SKM-1 (cell line): Measurements from ENCODE around the gene RAPGEF4.

Experiments
- DNase-seq: peaks from one replicate; lab custom pipeline; 2025; ENCODE audit not compliant: unreplicated experiment; lab: John Stamatoyannopoulos, UW

Gene RAPGEF4

GRCh38 chr2:172856606-172857005 is 121.0 kb downstream of the RAPGEF4 start:
- DNase-seq, result no peak

GRCh38 chr2:172858473-172858745 is 122.8 kb downstream of the RAPGEF4 start:
- DNase-seq, result no peak

- no peak for DNase-seq
These were observed 124.1 kb downstream of the RAPGEF4 start for GRCh38 chr2:172859581-172860335.

- no peak for DNase-seq
These were observed 124.7 kb downstream of the RAPGEF4 start for GRCh38 chr2:172860336-172860707.

GRCh38 chr2:172861098-172861497 is 125.5 kb downstream of the RAPGEF4 start:
- no peak for DNase-seq

GRCh38 chr2:172861656-172862476 is 126.2 kb downstream of the RAPGEF4 start:
- no peak for DNase-seq

GRCh38 chr2:172863341-172863740 is 127.7 kb downstream of the RAPGEF4 start:
- DNase-seq, result no peak

GRCh38 chr2:172864182-172864581 is 128.5 kb downstream of the RAPGEF4 start:
- peak; percentile 12 for DNase-seq

GRCh38 chr2:172865422-172865821 is 129.8 kb downstream of the RAPGEF4 start:
- DNase-seq, result no peak

GRCh38 chr2:172869861-172870260 is 134.2 kb downstream of the RAPGEF4 start:
- DNase-seq, result no peak

GRCh38 chr2:172870396-172870795 is 134.8 kb downstream of the RAPGEF4 start:
- DNase-seq, result no peak

GRCh38 chr2:172877826-172878225 is 142.2 kb downstream of the RAPGEF4 start:
- DNase-seq, result no peak

GRCh38 chr2:172878260-172878659 is 142.6 kb downstream of the RAPGEF4 start:
- no peak for DNase-seq

GRCh38 chr2:172884336-172884735 is 148.7 kb downstream of the RAPGEF4 start:
- no peak for DNase-seq

- DNase-seq, result no peak
These were observed 150.4 kb downstream of the RAPGEF4 start for GRCh38 chr2:172885996-172886395.

- no peak for DNase-seq
These were observed 151.6 kb downstream of the RAPGEF4 start for GRCh38 chr2:172887280-172887679.

- no peak for DNase-seq
These were observed 153.3 kb downstream of the RAPGEF4 start for GRCh38 chr2:172888714-172889669.

GRCh38 chr2:172889768-172890430 is 154.3 kb downstream of the RAPGEF4 start:
- no peak for DNase-seq

- DNase-seq, result no peak
These were observed 157.5 kb downstream of the RAPGEF4 start for GRCh38 chr2:172893111-172893510.

- no peak for DNase-seq
These were observed 158.0 kb downstream of the RAPGEF4 start for GRCh38 chr2:172893671-172894070.
